UCSD-AML1 (cell line): ENCODE results near the gene CD58.

ENCODE experiments used
- DNase-seq: peaks from one replicate; lab custom pipeline; 2025; ENCODE audit not compliant: unreplicated experiment; lab: John Stamatoyannopoulos, UW

Gene CD58

GRCh38 chr1:116494353-116494692 is 76.5 kb downstream of the CD58 start:
- DNase-seq, result no peak

DNA sequence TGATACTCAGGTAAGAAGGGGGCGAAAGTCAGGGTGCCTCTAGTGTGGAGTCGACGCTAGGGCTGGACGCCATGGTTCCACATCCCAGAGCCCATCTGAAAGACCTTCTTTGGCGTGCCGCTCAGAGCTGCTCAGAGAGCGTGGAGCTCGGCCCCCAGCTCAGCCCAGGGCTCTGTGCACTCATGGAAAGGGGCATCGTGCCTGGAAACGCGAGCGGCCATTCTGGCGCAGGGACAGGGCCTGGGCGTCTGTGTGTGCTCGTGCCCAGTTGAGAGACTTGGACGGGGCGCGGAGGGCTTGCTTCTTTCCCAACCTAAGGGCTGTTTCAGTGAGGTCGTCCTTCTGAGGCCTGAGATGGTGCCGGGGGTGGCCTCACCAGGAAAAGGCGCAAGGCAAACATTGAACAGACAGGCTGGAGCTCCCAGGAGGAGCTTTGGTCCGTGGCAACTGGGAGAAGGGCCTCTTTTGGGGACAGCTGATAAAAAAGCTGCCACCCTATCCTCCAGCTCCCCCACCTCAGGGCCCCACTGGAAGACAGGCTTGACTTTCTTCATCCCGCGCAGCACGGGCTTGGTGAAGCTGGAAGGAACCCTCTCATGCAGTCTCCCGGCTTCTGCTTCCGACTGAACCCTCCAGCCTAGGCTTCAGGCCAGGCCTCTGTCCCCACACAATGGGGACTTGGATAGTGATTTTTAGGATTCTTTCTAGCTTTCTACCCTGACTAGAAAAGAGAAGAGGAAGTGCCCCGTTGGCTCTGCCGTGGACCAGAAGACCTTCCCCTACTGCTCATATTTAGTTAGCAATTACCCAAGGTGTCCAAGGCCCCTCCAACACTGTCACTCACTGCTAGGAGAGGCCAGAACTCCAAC is 77.1 kb downstream of the CD58 start:
- no peak for DNase-seq

- DNase-seq, result no peak
Measured at GRCh38 chr1:116493036-116493435, 77.8 kb downstream of the CD58 start.

- no peak for DNase-seq
Measured at GRCh38 chr1:116492358-116492811, 78.4 kb downstream of the CD58 start.

DNA sequence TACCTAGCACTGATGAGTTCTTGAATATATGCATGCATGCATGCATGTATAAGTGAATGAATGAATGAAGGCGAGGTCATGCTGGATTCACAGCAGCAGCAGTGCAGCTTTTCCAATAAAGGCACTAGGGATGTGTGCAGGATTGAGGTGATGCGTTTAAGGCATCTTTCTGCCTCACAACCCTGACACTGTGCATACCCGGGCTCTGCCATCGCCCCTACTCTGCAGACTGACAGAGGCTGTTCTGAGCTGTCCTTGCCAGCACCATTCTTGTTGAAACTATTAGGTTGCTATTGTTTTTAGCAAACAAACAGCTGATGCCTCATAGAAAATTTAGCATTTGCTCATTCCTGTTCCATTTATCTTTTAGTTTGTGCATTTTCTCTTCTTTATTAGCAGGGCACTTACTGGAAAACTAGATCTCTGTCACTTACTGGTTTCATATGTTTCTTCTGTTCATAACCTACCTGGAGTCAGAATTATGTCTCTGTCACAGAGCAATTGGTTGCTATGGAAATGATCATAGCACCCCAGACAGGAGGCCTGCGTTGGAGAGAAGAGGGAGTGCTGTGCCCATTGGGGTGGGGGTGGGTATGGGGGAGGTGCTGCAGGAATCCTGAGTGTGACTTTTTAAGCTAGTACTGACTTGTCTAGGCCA is 79.0 kb downstream of the CD58 start:
- DNase-seq, result no peak

DNA sequence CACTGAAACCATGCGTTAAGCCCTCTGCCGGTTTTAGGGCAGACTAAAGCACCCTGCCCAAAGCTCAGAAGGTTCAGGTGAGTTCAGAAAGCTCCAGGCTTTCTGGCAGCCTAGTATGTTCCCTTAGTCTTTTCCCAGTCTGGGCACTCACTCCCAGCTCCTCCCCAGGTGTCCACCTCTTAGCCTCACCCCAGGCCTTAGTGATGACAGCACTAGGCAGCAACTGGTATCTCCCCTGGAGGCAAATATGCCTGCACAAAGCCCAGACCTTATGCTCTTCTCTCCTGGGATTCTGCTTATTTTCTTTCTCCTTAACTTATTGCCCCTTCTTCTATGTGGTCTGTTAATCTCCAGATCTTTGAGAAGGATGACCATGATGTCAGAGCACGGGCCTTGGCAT is 80.2 kb downstream of the CD58 start:
- no peak for DNase-seq

DNA sequence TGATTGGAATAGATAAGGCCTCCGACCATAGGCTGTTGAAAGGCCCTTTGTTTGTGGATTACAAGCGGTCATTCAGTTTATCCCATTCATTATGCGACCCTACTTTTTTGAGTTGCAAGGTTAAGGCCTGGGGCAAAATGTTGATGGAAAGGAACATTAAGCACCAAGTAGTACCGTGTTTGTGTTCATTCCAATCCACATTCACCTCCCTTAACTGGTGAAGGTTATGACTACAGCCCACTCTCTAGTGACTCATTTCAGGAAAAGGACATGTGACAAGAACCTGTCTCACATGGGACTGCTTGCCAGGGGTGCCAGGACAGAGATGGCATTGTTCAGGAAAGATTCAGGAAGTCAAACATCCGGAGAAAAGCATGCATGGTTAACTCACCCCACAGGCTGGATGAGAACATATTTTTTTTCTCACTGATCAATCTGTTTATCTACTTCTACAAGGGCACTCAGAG is 81.6 kb downstream of the CD58 start:
- no peak for DNase-seq

GRCh38 chr1:116488071-116488470 is 82.8 kb downstream of the CD58 start:
- DNase-seq, result no peak

DNA sequence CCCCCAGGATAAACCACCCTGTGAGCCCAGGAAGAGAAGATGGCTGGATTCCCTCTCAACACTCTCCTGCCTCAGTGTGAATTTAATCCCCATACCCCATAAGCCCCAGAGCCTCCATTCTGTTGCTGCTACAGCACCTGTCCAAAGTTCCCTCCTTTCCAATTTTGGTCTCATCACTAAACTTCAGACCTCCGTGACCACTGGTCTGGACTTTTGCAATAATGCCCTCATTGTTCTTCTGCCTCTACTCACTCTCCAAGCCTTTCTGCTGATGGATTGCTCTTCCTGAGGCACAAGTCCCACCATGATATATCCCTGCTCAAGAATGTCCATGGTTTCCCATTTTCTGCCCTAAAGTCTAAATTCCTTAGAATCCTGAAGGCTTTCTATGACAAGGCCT is 83.2 kb downstream of the CD58 start:
- DNase-seq, result no peak

DNA sequence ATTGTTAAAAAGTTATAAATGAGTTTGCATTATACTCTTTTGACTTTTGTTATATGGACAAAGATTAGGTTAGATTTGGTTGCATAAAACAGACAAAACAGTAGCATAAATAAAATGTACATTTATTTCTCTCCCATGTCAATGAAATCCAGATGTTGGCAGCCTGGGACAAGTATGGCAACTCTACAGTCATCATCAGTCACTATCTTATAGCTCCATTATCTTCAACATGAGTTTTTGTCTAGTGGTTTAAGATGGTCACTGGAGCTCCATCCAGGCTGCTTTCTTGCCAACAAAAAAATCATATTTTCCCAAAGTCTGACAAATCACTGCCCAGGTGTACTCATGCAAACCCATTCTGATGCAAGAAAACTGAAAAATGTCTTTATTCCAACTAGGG is 83.8 kb downstream of the CD58 start:
- DNase-seq, result no peak

DNA sequence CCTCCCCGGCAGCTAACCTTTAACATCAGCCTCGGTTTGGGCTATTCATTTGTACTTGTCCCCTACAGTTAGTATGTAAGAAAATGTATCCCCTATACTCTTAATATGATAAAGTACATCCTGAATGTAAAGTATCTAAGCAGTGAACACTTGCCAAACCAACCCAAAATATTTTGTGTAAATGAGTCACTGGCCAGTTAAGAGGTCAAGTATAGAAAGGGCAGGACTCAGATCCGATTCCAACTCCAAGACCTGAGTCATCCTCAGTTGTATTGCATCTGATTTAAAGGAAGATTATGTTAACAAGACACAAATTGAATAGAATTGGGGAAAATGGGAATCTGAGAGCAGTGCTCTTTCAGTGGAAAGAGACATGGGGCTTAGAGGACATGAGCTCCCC is 84.4 kb downstream of the CD58 start:
- DNase-seq, result no peak

DNA sequence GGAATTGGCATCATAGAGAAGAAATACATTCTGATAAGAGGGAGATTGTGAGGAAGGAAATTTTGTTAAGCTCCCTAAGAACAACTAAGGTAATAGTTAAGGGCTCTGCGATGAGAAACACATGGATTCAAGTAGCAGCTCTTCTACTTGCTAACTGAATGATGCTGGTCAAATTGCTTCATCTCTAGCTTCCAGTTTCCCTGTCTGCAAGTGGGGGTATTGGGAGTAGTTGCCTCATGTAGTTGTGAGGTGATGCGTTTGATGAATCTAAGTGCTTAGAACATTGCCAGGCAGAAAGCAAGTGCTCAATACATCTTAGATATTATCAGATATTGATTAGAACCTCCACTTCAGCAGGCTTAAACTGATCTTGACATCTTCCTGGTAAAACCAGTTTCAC is 84.8 kb downstream of the CD58 start:
- no peak for DNase-seq

- peak; percentile 82 for DNase-seq
Measured at GRCh38 chr1:116485071-116485735, 85.6 kb downstream of the CD58 start.

DNA sequence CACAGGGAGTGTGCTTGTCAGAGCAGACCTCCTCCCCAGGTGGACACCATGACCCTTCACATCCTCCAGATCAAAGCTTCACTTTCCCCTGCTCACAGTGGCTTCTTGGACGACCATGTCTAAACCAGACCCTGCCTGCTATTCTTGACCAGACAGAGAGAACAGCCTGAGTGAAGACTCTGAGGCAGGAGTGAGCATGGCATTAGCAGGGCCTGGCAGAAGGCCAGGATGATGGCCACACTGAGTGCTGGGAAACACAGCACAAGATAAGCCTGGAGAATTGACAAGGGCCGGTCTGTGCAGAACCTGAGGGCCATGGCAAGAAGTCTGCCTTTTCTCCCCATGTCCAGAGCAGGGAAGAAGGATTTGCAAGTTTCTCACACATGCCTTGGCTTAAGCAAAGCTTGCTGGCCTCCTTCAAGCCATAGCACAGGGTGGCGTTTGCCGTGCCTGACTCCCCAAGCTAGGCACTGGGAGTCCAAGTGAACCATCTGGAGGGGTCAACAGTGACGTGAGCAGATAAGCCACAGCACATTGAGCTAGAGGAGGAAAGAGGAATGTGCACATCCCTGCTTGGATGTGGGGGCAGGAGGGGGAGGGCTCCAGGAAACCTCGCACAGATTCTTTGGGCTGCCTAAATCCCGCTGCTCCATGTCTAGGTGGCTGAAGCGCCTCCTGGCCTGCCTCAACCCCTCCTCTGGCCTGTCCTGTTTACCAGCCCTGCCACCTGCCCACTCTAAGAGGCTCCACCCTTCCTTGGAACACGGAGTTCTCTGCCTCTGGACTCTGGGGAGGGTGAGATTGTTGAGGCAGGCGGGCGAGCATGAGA is 87.1 kb downstream of the CD58 start:
- DNase-seq, result no peak

- DNase-seq, result no peak
Measured at GRCh38 chr1:116482490-116482889, 88.3 kb downstream of the CD58 start.

- DNase-seq, result no peak
Measured at GRCh38 chr1:116481934-116482333, 88.9 kb downstream of the CD58 start.

- no peak for DNase-seq
Measured at GRCh38 chr1:116478621-116479020, 92.2 kb downstream of the CD58 start.

- DNase-seq, result no peak
Measured at GRCh38 chr1:116477429-116477828, 93.4 kb downstream of the CD58 start.

- DNase-seq, result no peak
Measured at GRCh38 chr1:116476321-116476720, 94.5 kb downstream of the CD58 start.

DNA sequence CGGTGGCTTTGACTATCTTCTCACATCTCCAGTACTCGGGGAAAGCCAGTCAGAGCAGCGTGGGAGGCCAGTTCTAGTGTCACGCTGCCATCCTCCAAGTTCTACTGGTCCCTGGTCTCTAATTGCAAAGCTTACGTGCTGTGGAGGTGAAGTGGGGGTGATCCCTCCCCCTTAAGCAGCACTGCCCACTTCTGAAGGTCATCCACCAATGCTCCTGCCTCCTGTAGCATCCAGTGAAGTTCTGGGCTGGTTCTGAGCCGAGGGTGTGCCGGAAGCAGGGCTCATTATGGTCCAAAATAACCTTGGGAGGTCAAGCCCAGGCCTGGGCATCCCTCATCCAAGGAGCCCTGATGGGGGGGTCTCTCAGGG is 95.0 kb downstream of the CD58 start:
- no peak for DNase-seq
